GM23248 (cell line): ENCODE data around the gene MYO1D.

Source experiments
- EZH2 ChIP-seq: fragments of 200-600 bp; sonication (generic); IDR thresholded peaks from 2 replicates; pipeline ENCODE4 v1.6.1; 2018; ENCODE audit warnings: antibody characterized with exemption, mild to moderate bottlenecking; ENCODE audit not compliant: insufficient read depth, poor library complexity, severe bottlenecking
- EZH2phosphoT487 ChIP-seq: fragments of 200-600 bp; sonication (generic); IDR thresholded peaks from 2 replicates; pipeline ENCODE4 v1.6.1; 2018; ENCODE audit warnings: antibody characterized with exemption, moderate library complexity, mild to moderate bottlenecking, low read depth; ENCODE audit not compliant: insufficient read depth

GRCh38 chr17:32525122-32525521, 351.8 kb downstream of the MYO1D start:
- no peak for TF ChIP-seq EZH2
- TF ChIP-seq EZH2phosphoT487: no peak
